Activated CD8-positive, alpha-beta T cell treated with anti-CD3 and anti-CD28 coated beads, Interleukin-2, amount 10 ng/mL, durations not matched to agents 7 days and 5 days (primary cell): ENCODE measurements around the gene TNRC18. TPM values are rescaled to one million over a fixed set of nuclear protein-coding genes. Genes with fewer than 3 reads are reported as not detected.
"Not testable (repeated sequence)": the region's sequence is repeated elsewhere in the genome, so short reads cannot be mapped to it uniquely, and the experiment has no call there.

Experiments
- ATAC-seq: fragments of 150-1000 bp; cut with Tn5 transposase; one replicate; pipeline ENCODE4 v1.10.0; 2021; ENCODE audit warnings: moderate library complexity
- CTCF ChIA-PET: fragments of 350-600 bp; sonication (Branson Sonifier 250); formaldehyde crosslinking; loops from one replicate; lab custom pipeline; 2021; ENCODE audit warnings: antibody characterized with exemption; lab: Charles Lee
- POLR2A ChIA-PET: fragments of 350-600 bp; sonication (Branson Sonifier 250); formaldehyde crosslinking; loops from one replicate; lab custom pipeline; 2021; ENCODE audit warnings: antibody characterized with exemption; lab: Charles Lee
- DNase-seq: peaks from one replicate; pipeline ENCODE4 v3.0.0-alpha.2; 2020
- H3K27ac Mint-ChIP-seq: one replicate; pipeline ENCODE4 v1.8.0; 2021; ENCODE audit warnings: mild to moderate bottlenecking, mixed read lengths
- H3K27me3 Mint-ChIP-seq: one replicate; pipeline ENCODE4 v1.8.0; 2021; ENCODE audit warnings: low read depth, mixed read lengths
- H3K36me3 Mint-ChIP-seq: one replicate; pipeline ENCODE4 v1.8.0; 2021; ENCODE audit warnings: low read depth, mixed read lengths
- H3K4me1 Mint-ChIP-seq: one replicate; pipeline ENCODE4 v1.8.0; 2021; ENCODE audit warnings: low read depth, mixed read lengths
- H3K4me3 Mint-ChIP-seq: one replicate; pipeline ENCODE4 v1.8.0; 2021; ENCODE audit warnings: mild to moderate bottlenecking, mixed read lengths
- H3K9me3 Mint-ChIP-seq: one replicate; pipeline ENCODE4 v1.8.0; 2022; ENCODE audit warnings: mixed read lengths; ENCODE audit not compliant: insufficient read depth
- total RNA-seq, 2 experiments: library from RNA; stranded (reverse); gene quantifications; one replicate each; pipeline ENCODE4 v1.2.3, GENCODE V29; 2021

The TNRC18 gene
- total RNA-seq, 2 experiments from 2014 or later, result 46.1 to 52.1 TPM

DNA sequence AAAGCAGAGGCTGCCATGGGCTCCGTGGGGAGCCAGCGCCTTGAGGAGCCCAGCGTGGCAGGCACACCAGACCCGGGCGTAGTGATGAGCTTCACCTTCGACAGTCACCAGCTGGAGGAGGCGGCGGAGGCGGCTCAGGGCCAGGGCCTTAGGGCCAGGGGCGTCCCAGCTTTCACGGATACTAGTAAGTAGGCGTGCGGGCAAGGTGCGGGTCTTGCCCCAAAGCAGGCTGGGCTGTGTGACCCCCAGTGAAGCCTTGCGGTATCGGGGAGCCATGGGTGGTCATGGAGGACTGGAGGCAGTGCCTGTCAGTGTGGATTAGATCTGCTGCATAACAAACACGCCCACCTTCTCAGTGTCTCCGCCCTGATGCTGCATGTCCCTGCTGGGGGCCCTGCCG, 135.8 kb downstream of the TNRC18 start:
- Mint-ChIP-seq H3K36me3 (no peaks in the 10 kb centered on the region), H3K9me3 (no peaks in the 10 kb centered on the region), H3K4me1 (no peaks in the 10 kb centered on the region), H3K27ac (no peak overlapping the region), H3K27me3 (peaks cover 6% of the 10 kb centered on the region), H3K4me3 (no peak overlapping the region)
- ChIA-PET POLR2A (no interaction called here), CTCF (no interaction called here)
- ATAC-seq, result no peak
- no peak for DNase-seq

DNA sequence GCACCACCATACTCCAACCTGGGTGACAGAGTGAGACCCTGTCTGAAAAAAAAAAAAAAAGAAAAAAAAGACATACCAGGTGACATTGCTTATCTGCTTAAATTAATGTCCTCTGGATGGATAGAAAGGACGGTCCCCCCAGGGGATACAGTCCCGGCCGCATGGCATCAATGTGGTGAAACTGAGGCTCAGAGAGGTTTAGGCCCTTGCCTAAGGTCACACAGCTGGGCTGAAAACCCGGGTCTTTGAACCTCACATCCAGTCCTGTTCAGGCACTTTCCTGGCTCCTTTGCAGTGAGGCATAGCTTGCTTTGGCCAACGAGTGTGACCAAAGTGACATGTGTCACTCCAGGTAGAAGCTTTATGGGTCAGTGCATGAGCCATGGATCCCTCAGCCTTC, 136.3 kb downstream of the TNRC18 start:
- H3K27me3 Mint-ChIP-seq, H3K4me1 Mint-ChIP-seq, H3K36me3 Mint-ChIP-seq, DNase-seq, H3K27ac Mint-ChIP-seq, POLR2A ChIA-PET, H3K4me3 Mint-ChIP-seq, H3K9me3 Mint-ChIP-seq, ATAC-seq, CTCF ChIA-PET: not testable (repeated sequence)

DNA sequence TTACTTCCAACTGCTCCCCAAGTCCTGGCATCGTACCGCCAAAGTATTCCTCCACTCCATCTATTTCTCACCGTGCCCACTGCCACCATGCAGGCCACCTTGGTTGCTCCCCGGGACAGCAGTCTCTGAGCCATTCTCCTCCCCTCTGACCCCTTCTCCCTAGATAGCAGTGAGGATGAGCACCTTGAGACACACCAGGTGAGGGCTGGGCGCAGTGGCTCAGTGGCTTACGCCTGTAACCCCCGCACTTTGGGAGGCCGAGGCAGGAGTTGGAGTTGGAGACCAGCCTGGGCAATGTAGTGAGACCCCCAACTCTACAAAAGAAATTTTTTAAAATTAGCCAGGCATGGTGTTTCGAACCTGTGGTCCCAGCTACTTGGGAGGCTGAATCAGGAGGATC, 136.7 kb downstream of the TNRC18 start:
- Mint-ChIP-seq H3K4me3 (no peak overlapping the region), H3K4me1 (no peaks in the 10 kb centered on the region), H3K27me3 (peaks cover 6% of the 10 kb centered on the region), H3K36me3 (no peaks in the 10 kb centered on the region), H3K9me3 (no peaks in the 10 kb centered on the region), H3K27ac (no peak overlapping the region)
- ChIA-PET POLR2A (no interaction called here), CTCF (no interaction called here)
- DNase-seq (no peak), ATAC-seq (no peak)

GRCh38 chr7:5284304-5285281, 139.0 kb downstream of the TNRC18 start:
- DNase-seq (peak; percentile 33), ATAC-seq (peak; percentile 20)
- Mint-ChIP-seq H3K9me3 (no peaks in the 10 kb centered on the region), H3K36me3 (no peaks in the 10 kb centered on the region), H3K27ac (no peak overlapping the region), H3K4me3 (no peak overlapping the region), H3K4me1 (no peaks in the 10 kb centered on the region), H3K27me3 (peaks cover 15% of the 10 kb centered on the region)
- ChIA-PET CTCF (interaction anchor here (0.9 to 1.3 kb wide), 2 partner anchors 12 to 112 kb away, joined by 3 read pairs; no protein-coding TSS in a partner anchor), POLR2A (no interaction called here)

GRCh38 chr7:5283421-5284303, 140.0 kb downstream of the TNRC18 start:
- no peak overlapping the region for H3K4me3 Mint-ChIP-seq
- ATAC-seq, result no peak
- peaks cover 19% of the 10 kb centered on the region for H3K27me3 Mint-ChIP-seq
- ChIA-PET POLR2A (no interaction called here), CTCF (no interaction called here)
- no peaks in the 10 kb centered on the region for H3K36me3 Mint-ChIP-seq
- DNase-seq, result no peak
- H3K27ac Mint-ChIP-seq, result no peak overlapping the region
- no peaks in the 10 kb centered on the region for H3K9me3 Mint-ChIP-seq
- H3K4me1 Mint-ChIP-seq, result no peaks in the 10 kb centered on the region

GRCh38 chr7:5282543-5283316, 140.9 kb downstream of the TNRC18 start, which contains the start of gene SLC29A4:
SLC29A4 (plus strand) TSS chr7:5282943; CDS start chr7:5287817, 4,874 bp downstream.
- no peaks in the 10 kb centered on the region for H3K9me3 Mint-ChIP-seq
- no peak within 1 kb of the TSS for H3K27ac Mint-ChIP-seq
- H3K36me3 Mint-ChIP-seq, result no peaks in the 10 kb centered on the region
- ChIA-PET POLR2A (no interaction called here), CTCF (no interaction called here)
- ATAC-seq (peak; percentile 73), DNase-seq (peak; percentile 35)
- no peak within 1 kb of the TSS for H3K4me3 Mint-ChIP-seq
- H3K27me3 Mint-ChIP-seq, result peaks cover 20% of the 10 kb centered on the region
- H3K4me1 Mint-ChIP-seq, result no peaks in the 10 kb centered on the region

- H3K4me1 Mint-ChIP-seq, ATAC-seq, H3K9me3 Mint-ChIP-seq, H3K36me3 Mint-ChIP-seq, CTCF ChIA-PET, POLR2A ChIA-PET, DNase-seq, H3K4me3 Mint-ChIP-seq, H3K27ac Mint-ChIP-seq: not testable (repeated sequence)
- peaks cover 20% of the 10 kb centered on the region for H3K27me3 Mint-ChIP-seq
Measured at GRCh38 chr7:5281598-5282500, 141.8 kb downstream of the TNRC18 start.

DNA sequence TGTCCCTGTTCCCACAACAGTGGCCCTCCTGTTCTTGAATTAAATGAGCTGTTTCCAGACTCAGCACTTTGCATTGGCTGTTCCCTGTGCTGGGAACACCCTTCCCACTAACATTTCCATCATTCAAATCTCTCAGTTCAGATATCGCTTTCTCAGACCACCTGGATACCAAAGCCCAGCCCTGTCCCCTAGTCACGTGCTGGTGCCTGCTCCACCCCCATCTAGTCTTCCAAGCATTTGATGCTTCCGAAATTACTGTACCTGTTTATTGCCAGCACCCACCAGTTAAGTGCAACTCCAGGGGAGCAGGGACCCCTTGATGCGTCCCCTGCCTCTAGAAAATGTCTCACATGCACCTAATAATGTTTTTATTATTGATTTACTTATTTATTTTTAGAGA, 143.9 kb downstream of the TNRC18 start:
- ChIA-PET CTCF (no interaction called here), POLR2A (interaction anchor here (0.6 kb wide), 1 partner anchor 20 kb away, joined by 3 read pairs; no protein-coding TSS in a partner anchor)
- Mint-ChIP-seq H3K27ac (no peak overlapping the region), H3K4me3 (no peak overlapping the region), H3K36me3 (no peaks in the 10 kb centered on the region), H3K4me1 (no peaks in the 10 kb centered on the region), H3K27me3 (peaks cover 18% of the 10 kb centered on the region), H3K9me3 (no peaks in the 10 kb centered on the region)
- DNase-seq (no peak), ATAC-seq (no peak)

DNA sequence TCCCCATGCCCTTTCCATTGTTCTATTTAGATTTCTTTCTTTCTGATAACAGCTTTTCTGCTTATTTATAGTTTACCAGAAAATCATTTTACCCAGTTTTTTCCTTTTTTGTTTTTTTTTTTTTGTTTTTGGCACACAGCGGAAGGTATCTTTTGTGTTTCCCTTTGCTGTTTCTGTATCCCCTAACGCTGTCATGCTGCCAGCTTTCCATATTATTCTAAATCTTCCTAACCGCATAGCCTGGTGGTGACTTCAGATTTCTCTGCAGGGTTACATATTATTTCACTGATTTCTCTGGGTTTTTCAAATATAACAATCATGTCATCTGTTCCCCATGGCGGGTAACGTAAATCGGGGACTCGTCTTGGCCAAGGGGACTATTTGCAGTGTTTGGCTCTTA, 144.9 kb downstream of the TNRC18 start:
- Mint-ChIP-seq H3K27me3 (peaks cover 14% of the 10 kb centered on the region), H3K27ac (no peak overlapping the region), H3K4me3 (no peak overlapping the region), H3K4me1 (no peaks in the 10 kb centered on the region), H3K36me3 (no peaks in the 10 kb centered on the region), H3K9me3 (no peaks in the 10 kb centered on the region)
- ChIA-PET CTCF (no interaction called here), POLR2A (no interaction called here)
- no peak for ATAC-seq
- no peak for DNase-seq

- ATAC-seq, result no peak
- no peak overlapping the region for H3K4me3 Mint-ChIP-seq
- peaks cover 14% of the 10 kb centered on the region for H3K27me3 Mint-ChIP-seq
- no peaks in the 10 kb centered on the region for H3K36me3 Mint-ChIP-seq
- H3K9me3 Mint-ChIP-seq, result no peaks in the 10 kb centered on the region
- CTCF ChIA-PET, result no interaction called here
- DNase-seq, result no peak
- no peak overlapping the region for H3K27ac Mint-ChIP-seq
- POLR2A ChIA-PET, result no interaction called here
- peaks cover 2% of the 10 kb centered on the region for H3K4me1 Mint-ChIP-seq
Measured at GRCh38 chr7:5276611-5277010, 147.0 kb downstream of the TNRC18 start.
